ENCODE measurements around the gene CLEC16A.

The CLEC16A gene

DNA sequence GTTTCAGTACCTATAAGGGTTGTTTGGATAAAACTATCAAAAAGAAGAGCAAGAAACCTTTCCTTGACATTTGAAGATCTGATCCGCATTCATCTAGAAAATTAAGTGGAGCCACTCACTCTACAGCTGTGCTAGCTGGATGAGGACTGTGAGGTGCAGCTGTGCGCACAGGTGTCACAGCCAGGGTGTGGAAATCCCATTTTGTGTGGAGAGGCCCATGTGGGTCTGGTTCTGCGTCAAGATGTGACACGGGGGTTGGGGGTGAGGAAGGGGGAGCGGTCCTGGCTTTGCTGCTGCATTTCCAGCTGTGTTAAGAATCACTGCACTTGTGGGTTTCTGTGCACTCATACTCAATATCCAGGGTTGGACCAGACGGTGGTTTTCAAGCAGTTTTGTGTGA, 70.7 kb downstream of the CLEC16A start:
- DNase-seq (ENCODE audit: low spot score) (no peak), FAIRE-seq (no peak)

DNA sequence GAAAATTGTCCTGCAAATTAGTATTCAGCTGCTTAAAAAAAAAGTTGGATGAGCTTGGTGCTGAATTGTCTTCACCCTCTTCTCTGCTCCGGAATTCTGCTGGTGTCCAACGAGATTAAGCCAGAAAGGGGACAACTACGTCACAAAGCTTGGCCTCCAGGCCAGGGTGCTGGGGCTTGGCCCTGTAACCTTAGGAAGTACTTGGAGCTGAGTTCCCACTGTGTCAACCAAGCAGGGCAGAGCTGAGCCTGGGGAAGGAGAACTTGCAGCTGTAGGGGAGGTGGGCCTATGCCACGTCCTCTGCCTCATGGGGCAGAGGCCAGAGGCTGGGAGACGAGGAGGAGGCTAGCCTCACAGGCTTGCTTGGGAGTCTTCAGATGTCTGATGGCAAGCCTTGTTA, 71.2 kb downstream of the CLEC16A start:
- FAIRE-seq (no peak), DNase-seq (ENCODE audit: low spot score) (no peak)

DNA sequence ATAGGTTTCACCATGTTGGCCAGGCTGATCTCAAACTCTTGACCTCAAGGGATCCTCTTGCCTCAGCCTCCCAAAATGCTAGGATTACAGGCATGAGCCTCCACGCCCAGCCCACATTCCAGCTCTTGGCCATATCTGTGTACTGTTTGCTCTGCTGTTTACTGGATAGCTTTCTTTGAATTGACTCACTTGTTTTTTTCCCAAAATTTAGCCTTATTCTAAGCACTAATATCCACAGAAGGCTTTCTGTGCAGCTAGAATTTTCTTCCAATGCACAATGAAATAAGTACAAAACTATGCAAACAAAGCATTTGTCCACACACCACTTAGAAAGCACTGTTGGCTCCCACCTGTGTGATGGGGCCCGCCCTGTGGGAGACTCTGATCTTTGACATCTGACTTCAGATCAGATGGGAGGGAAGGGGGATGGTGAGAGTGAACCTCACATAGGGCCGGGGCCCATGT, 72.2 kb downstream of the CLEC16A start:
- FAIRE-seq = no peak

DNA sequence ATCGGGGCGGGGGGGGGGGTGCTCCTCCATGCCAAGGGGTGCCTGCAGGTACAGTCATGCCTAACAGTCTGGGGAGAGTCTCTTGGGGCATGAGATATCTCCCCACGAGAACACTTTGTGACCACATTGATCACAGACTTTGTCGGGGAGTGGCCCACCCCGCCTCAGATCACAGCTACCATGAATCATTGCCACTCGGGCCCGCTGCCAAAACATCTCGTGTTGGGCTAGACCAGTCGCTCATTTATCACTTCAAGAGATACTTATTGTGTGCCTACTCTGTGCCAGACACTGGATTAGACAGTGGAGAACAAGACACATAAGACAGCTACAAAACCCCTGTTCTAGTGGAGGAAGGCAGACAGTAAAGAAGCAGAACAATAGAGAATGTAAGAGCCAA, 72.6 kb downstream of the CLEC16A start:
- peak; percentile 23 for FAIRE-seq
- peak; percentile 89 for DNase-seq (ENCODE audit: low spot score)

More for the DNA sequence above, 72.2 kb downstream of the CLEC16A start:
- DNase-seq (ENCODE audit: low spot score) = no peak

DNA sequence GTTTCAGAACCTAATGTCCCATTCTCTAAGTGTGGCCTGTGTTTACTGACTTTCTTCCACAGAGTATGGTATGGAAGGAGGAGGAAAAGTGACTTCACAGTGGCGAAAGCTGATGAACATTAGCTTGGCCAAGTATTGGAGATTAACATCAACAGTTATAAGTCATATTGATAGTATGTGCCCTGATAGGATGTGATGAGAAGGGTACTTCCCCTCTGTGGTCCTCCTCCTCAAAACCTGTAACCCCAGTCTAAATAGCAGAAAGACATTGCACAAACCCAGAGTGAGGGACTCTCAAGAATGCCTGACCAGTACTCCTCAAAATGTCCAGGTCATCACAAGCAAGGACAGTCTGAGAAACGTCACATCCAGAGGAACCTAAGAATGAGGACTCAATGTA, 73.1 kb downstream of the CLEC16A start:
- DNase-seq (ENCODE audit: low spot score) = no peak
- FAIRE-seq = no peak

DNA sequence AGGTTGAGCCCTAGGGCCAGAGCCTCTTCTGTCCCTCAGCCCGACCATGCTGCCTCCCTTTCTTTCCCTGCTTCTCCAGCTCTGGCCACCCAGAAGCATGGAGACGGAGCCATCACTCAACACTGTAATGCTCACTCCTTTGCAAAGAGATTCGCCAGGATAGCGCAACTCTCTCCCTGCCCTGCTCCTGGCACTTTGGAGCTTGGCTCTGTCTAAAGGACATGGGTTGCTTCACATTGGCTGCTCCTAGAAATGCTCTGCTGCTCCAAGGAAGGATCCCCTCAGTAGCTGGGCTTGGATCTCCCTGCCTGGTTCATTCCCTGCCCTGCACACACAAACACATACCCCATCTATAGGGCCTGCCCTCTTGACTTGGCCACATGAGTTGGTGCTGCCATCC, 76.0 kb downstream of the CLEC16A start:
- FAIRE-seq (no peak), DNase-seq (ENCODE audit: low spot score) (no peak)

DNA sequence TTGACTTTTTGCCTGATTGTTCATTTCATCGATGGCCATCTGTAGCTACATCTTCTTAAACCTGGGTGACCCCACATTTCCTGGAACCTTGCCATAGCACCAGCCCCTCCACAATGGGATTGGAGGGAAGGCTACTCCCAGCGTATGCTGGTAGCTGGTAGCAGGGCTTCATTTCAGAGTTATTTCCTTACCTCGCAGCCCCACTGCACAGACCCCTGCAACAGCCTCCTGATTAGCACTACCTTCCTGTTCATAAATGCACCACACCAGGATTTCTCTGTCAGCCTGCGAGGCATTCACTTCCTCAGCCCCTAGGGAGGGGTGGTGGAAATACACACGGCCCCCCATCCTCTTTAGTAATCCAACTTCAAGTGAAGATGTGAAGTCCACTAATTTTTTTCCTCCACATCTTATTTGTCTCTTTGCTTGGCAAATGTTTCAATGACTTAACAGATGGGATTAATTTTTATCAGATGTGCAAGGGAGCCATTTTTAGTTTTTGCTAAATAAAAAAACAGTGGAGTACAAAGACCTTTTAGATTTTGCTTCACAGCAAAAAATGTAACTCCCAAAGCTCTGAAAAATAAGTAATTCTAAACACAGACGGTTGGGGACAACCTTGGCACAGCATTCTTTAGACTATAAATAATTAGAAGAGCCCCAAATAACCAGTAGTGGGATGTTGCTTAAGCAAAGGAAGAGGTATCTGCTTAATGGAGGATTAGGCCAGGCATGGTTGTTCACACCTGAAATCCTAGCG, 76.6 kb downstream of the CLEC16A start:
- DNase-seq (ENCODE audit: low spot score) = no peak
- FAIRE-seq = no peak

DNA sequence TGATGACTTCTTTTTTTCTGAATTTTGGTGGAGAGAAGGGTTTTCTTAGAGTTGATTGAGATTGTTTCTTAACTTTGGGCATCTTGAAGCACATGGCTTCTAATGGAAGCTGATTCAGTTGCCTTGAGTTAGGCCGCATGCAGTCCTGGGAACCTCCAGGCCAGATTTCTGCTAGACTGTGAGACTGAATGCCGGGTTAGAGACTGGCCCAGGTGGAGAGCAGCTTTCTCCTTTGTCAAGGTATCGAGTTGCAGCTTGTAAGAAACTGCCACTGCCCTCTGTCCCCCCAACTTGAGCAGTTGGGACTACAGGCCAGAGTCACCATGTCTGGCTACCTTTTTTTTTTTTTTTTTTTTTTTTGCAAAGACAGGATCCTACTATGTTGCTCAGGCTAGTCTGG, 77.6 kb downstream of the CLEC16A start:
- DNase-seq (ENCODE audit: low spot score) (no peak), FAIRE-seq (no peak)

DNA sequence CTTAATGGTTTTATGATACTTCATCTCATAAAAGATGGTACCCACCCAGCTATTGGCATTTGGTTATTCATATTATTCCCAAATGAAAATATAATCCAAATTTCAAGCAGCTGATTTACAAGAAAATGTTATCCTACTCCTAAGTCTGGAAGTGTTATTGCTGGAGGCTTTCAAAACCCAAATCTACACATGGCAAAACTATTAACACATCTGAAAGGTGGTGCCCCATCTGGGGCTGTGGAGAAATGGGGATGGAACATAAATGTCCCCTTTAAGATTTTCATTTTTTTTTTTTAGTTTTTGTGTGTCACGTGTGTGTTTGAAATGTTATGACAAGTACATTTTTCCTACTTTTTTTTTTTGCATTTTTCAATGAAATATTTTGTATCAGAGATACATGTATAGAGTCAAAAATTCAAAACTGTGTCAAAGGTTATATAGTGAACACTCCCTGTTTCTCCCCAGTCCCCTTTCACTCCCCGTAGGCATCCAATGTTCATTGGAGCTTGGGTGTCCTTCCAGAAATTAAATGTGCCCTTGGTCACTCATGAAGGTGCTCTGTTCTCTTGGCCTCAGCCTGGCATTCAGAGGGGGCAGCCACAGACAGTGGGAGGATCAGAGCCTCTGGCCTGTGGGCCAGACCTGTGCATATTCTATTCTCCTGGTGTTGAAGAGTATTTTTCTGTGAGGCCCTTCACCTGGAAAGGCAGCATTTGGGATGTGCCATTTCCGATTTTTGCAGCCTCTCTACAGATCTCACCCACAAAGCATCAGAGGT, 79.1 kb downstream of the CLEC16A start:
- DNase-seq (ENCODE audit: low spot score) (no peak), FAIRE-seq (no peak)

DNA sequence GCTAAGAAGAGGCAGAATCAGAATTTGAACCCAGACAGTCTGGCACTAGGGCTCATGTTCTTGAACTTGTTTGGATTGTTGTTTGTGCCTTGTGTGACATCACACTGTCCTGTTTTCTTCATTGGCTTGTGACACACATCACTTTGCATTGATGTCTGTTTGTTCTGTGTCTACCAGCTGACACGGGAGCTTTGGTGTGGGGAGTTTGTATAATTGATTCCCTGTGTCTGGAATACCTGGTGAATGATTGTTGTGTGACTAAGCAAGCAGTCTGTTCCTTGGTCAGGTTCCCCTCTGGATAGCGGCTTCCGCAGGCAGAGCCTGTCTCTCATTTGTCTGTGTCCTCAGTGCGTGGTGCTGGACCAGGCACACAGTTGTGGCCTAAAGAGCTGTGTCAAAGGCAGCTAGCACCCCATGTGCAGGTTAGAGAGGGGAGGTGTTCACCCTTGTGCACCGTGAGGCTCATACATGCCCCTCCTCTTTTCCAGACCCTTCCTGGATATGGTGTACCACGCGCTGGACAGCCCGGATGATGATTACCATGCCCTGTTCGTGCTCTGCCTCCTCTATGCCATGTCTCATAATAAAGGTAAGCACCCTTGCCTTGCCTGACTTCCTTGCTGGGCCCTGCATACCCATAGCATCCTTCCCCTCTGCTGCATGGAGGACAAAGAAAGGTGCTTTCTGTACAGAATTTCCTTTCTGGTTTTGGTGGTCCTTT, 80.1 kb downstream of the CLEC16A start:
- peak; percentile 27 for DNase-seq (ENCODE audit: low spot score)
- FAIRE-seq = no peak

DNA sequence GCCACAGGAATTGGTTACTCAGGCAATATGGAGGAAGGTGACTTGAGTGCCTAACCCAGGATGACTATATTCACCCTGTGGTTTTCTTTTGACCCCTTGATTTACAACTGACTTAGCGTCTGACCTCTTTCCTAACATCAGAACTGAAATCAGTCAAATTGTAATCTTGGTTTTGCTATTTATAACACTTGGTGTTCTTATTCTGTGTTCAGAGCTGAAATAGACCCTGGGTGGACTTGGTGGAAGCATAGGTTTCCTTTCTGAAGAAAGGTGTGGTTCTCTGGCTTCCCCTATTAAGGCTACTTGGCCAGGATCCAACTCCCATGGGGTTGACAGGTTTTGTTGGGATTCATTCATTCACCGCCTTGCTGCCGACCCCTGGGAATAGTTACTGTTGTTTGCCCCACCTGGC, 80.8 kb downstream of the CLEC16A start:
- FAIRE-seq = no peak
- no peak for DNase-seq (ENCODE audit: low spot score)

DNA sequence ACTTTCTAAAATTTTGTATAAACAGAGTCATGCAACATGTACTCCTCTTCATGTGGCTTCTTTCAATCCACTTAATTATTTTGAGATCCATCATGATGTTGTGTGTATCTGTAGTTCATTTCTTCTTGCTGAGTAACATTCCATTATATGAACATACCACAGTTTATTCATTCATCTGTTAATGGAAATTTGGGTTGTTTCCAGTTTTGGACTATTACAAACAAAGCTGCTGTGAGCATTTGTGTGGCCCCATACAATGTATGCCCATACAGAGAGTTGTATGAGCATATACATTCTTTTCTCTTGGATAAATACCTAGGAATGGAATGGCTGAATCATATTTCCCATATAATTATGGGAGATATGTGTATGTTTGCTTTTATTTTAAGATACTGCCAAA, 85.6 kb downstream of the CLEC16A start:
- FAIRE-seq (no peak), DNase-seq (ENCODE audit: low spot score) (no peak)

DNA sequence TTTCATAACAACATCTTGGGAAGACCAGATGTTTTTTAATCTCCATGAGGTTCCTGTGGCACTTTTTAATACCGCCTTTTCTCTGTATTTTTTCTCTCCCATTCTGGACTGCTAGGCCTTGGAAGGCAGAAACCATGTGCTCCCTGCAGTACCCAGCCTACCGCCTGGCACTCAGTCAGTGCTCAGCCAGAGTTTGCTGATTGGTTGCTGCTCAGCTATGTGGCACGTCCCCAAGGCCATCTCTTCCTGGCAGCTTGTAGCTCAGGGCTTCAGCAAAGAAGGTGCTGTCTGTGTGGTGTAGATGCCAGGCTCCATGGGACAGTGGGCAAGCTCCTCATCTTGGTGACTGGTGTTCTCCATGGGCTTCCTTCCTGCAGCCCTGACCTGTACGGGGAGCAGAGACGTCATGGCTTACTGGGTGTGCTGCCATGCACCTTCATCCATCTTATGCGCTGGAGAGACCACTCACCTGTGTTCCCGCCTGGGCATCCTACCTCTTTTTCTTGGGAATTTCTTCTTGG, 86.7 kb downstream of the CLEC16A start:
- no peak for DNase-seq (ENCODE audit: low spot score)
- no peak for FAIRE-seq

DNA sequence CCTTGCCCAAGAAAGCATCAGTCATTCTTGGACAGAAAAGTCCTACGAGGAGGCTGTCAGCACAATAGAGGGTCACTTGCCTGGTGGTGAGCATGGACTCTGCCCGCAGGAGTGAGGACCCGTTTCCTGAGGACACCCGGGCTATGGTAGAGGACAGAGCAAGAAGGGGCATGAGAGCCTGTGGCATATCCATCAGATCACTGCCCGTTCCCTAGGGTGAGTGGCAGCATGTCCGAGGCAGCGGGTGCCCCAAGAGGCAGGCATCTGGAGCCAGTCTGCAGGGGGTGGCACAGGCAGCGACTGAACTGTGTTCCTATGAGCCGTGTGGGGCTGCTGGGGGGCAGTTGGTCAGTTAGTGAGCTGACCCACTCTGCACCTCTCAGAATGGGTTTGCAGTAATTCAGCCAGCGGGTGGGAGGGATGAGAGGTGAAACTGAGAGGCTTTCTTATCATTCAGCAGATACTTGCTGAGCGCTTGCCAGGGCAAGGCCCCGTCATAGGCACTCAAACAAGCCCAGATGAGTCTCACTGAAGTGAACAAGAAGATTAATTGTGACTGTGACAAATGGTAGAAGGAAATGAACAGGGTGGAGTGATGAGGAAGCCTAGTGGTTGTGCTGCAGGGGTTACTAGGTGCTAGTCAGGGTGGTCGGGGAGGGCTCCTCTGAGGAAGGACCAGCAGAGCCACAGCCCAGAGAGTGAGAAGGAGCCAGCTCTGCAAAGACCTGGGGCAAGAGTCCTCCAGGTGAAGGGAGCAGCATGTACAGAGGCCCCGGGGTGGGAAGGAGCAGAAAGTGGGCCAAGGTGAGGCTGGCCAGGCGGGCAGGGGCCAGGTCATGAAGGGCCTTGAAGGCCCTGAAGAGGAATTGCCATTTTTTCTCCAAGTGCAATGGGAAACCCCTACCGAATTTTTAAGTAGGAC, 87.9 kb downstream of the CLEC16A start:
- DNase-seq (ENCODE audit: low spot score) (no peak), FAIRE-seq (no peak)

DNA sequence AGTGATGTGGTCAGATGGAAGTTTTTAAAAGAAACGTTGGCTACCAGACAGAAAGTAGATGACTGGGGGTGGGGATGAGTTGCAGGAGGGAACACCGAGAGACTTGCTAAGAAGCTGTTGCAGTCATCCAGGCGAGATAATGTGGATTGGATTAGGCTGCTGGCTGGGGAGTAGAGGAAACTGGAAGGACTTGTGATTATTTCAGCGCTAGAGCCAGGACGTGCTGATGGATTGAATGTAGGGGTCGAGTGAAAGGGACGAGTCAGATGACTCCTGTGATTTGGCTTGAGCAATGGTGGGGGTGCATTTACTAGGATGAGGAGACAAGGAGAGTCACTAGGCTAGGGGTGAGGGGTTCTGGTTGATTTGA, 88.5 kb downstream of the CLEC16A start:
- FAIRE-seq (no peak), DNase-seq (ENCODE audit: low spot score) (no peak)

DNA sequence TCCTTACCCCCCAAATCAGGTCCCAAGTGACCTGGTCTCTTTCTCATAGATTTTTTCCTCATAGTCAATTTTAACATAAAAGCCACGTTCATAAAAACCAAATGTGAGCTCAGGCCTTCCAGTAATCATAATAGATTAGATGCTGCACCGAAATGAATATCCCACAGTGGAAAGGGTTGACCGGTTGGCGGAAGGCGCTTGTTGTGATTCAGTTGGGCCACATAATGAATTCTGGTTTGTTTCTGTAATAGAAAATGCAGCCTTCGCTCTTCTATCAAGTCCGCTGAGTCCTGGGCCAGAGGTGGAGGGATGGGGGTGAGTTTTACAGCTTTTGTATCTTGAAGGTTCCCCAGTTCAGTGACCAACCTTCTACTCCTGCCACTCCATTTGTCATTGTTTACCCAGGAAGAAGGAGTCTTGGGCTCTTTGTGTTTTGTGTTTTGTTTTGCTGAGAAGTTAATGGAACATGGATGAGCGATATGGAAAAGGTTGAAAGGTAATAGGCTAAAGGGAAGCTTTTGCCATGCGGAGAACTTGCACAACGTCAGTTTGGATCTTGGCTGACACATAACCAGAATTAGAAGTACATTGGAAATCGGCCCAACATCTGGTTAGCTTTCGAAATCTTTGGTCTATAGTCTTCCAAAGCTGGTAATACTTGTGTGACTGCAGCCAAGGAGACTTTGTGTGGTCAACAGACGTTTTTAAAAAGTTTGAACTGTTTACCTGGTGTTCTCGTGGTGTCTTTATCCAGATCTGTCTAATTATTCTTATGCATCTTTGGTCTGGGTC, 89.5 kb downstream of the CLEC16A start:
- FAIRE-seq (no peak), DNase-seq (ENCODE audit: low spot score) (no peak)

DNA sequence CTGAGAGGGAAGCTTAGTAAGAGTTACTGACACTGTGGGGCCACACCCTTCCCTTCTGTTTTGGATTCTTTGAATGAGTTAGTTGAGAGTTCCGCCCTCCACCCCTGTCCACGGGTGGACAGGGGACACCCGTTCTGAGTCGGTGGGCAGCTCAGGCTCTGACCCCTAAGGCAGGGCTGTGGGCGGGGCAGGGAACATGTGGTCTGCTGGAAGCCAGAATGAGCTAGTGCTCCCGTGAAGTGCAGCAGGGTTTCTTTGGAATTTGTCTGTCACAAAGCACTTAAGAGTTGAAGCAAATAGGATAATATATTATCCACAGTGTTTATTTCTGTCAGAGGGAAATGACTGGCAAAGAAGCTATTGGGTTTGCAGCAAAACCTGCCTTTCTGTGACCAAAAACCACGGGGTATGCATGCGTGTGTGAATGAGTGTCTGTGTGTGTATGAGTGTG, 90.1 kb downstream of the CLEC16A start:
- DNase-seq (ENCODE audit: low spot score) (no peak), FAIRE-seq (no peak)

DNA sequence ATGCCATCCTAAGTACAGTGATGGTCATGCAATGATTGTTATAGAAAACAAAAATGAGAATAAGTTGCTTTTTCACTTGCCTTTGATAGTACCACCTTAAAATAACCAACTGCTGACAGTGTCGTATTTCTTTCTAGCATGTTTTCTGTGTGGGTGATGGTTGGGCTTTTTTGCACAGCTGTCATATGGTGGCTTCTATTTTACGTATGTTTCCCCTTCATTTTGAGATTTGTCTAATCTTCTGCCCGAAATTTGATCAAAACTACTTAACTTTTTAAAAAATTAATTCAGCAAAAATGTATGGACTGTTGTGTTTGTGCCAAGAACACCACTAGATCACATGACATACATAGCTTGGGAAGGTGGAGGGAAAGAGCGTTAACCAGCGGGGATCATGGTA, 90.7 kb downstream of the CLEC16A start:
- DNase-seq (ENCODE audit: low spot score) (no peak), FAIRE-seq (no peak)

DNA sequence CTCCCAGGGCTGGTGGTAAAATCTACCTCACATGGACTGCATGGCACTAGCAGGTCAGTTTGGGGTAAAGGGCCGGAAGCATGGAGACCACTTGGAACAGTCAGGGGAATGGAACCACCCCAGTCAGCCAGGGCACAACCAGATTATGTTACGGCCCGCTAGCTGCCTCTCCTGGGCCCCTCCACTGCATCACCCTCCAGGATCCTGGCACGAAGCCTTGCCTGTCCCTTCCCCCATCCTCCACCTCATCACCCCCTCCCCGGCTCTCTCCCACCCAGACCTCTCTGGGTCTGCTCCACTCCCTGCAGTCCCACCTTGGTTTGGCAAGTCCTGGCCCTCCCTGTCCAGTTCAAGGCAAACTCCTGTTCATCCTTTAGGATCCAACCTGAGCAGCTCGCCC, 91.7 kb downstream of the CLEC16A start:
- FAIRE-seq (no peak), DNase-seq (ENCODE audit: low spot score) (no peak)

DNA sequence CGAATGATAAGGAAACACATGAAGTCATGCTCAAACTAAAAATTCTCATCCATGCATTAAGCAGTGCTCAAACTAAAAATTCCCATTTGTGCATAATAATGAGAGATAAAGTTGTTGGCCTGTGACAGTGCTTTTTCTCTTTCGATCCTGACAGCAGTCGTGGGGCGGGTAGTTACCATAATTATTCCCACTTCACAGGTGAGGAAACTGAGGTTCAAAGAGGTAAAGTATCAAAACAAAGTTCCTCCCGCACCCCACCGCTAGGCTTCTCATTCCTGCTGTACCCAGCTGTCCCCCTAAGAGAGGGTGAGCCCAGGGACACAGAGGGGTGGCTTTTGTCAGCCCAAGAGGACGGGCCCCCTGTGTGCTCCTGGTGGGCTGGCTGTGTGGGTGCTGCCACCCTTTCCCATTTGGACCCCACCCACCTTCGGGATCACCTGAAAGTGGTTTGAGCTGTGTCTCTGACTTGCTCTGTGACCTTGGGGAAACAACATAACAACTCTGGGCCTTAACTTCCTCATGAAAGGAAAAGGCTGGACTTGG, 92.6 kb downstream of the CLEC16A start:
- FAIRE-seq (no peak), DNase-seq (ENCODE audit: low spot score) (no peak)
